Natural killer cell treated with Interleukin-12 subunit alpha and Interleukin-12 subunit beta and Interleukin-15 and Interleukin-18, amount 100 ng/mL, for 72 hours (primary cell): ENCODE measurements around the gene SLC39A5. TPM values are rescaled to one million over a fixed set of nuclear protein-coding genes. Genes with fewer than 3 reads are reported as not detected.
A peak's percentile ranks its signal among the peaks of the same experiment; 100 is the strongest.
"Not testable (repeated sequence)": the region's sequence is repeated elsewhere in the genome, so short reads cannot be mapped to it uniquely, and the experiment has no call there.

Experiments
- ATAC-seq, 2 donors: fragments of 150-1000 bp; cut with Tn5 transposase in 1 of 2; sonication (Bioruptor Pico), chemical (Tn5 transposase) in 1 of 2; 2 replicates each; pipeline ENCODE4 v1.10.0; 2021
- DNase-seq: peaks from one replicate; pipeline ENCODE4 v3.0.0; 2022; ENCODE audit warnings: low spot score
- H3K27ac Mint-ChIP-seq, 2 donors: 1 replicate in 1 of 2; 2 replicates in 1 of 2; pipeline ENCODE4 v1.8.0; 2022; ENCODE audit warnings: mixed read lengths in 2 of 2, mild to moderate bottlenecking in 1 of 2, moderate library complexity in 1 of 2
- H3K27me3 Mint-ChIP-seq, 2 donors: 1 replicate in 1 of 2; 2 replicates in 1 of 2; pipeline ENCODE4 v1.8.0; 2022; ENCODE audit warnings: mixed read lengths in 2 of 2
- H3K36me3 Mint-ChIP-seq: one replicate; pipeline ENCODE4 v1.8.0; 2022; ENCODE audit warnings: mixed read lengths
- H3K4me1 Mint-ChIP-seq, 2 donors: 1 replicate in 1 of 2; 2 replicates in 1 of 2; pipeline ENCODE4 v1.8.0; 2022; ENCODE audit warnings: low read depth in 2 of 2, mixed read lengths in 2 of 2, mild to moderate bottlenecking in 1 of 2
- H3K4me3 Mint-ChIP-seq: one replicate; pipeline ENCODE4 v1.8.0; 2022; ENCODE audit warnings: mixed read lengths
- H3K9me3 Mint-ChIP-seq: 2 replicates; pipeline ENCODE4 v1.8.0; 2022; ENCODE audit warnings: mixed read lengths
- total RNA-seq, 2 donors: library from RNA; stranded (reverse); gene quantifications; one replicate each; pipeline ENCODE4 v1.2.3, GENCODE V29; 2022

The SLC39A5 gene
- total RNA-seq, 2 donors from 2014 or later = 0.50 to 1.4 TPM

DNA sequence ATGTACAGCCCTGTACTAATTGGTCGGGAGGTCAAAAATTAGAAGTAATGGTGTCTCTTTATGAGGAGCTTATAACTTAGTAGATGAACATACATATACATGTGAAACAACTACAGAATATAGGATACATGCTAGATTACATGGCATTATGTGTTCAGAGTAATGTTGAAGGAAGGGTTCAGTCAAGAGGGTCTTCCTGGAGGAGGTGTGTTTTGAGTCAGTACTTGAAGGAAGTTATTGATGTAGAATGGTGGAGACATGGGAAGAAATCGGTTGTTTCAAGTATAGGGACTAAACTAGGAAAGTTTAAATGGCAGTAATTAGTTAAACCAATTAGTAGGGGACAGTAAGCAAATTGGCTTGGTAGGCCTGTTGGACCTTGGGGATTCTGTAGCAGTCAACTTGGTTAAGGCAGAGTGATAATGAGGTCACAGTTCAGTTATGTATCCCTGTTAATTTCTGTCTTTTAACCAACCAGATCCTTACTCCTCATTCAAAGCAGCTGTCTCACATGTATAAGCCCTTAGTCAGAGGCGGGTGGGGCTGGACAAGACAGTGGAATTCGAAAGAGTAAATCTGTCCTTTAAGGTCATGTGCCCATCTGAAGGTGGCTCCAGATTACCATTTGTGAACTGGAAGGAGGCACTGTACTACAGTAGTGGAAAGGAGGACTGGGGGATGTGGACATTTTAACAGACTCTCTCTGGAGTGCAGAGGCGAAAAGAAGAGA, 31.8 kb downstream of the SLC39A5 start:
- no peak overlapping the region for H3K4me3 Mint-ChIP-seq
- H3K9me3 Mint-ChIP-seq = no peaks in the 10 kb centered on the region
- H3K27ac Mint-ChIP-seq = no peak overlapping the region
- no peak for ATAC-seq
- H3K4me1 Mint-ChIP-seq = peaks cover 13 to 17% of the 10 kb centered on the region in 2 donors
- no peak for DNase-seq
- H3K27me3 Mint-ChIP-seq = no peaks in the 10 kb centered on the region
- no peaks in the 10 kb centered on the region for H3K36me3 Mint-ChIP-seq

DNA sequence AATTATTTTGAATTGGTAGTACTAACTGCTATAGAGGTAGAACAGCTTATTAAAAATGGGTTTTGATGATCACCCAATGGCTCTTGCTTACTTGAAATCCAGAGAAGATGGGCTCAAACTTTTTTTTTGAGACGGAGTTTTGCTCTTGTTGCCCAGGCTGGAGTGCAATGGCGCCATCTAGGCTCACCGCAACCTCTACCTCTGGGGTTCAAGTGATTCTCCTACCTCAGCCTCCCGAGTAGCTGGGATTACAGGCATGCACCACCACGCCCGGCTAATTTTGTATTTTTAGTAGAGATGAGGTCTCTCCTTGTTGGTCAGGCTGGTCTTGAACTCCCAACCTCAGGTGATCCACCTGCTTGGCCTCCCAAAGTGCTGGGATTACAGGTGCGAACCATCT, 33.1 kb downstream of the SLC39A5 start:
- H3K4me1 Mint-ChIP-seq = peaks cover 23 to 24% of the 10 kb centered on the region in 2 donors
- H3K9me3 Mint-ChIP-seq, H3K4me3 Mint-ChIP-seq, H3K36me3 Mint-ChIP-seq, H3K27ac Mint-ChIP-seq, H3K27me3 Mint-ChIP-seq, DNase-seq, ATAC-seq: not testable (repeated sequence)

DNA sequence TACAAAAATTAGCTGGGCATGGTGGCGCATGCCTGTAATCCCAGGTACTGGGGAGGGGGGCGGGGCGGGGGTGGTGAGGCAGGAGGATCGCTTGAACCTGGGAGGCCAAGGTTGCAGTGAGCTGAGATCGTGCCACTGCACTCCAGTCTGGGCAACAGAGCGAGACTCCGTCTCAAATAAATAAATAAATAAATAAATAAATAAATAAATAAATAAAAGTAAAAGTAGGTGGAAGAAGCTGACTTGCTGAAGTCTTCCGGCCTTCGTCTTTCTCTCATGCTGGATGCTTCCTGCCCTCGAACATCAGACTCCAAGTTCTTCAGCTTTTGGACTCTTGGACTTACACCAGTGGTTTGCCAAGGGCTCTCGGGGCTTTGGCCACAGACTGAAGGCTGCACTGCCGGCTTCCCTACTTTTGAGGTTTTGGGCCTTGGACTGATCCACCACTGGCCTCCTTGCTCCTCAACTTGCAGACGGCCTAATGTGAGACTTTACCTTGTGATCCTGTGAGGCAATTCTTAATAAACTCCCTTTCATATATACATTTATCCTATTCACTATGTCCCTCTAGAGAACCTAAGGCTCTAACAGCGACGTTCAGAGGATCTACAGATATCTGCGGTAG, 36.3 kb downstream of the SLC39A5 start:
- not testable (repeated sequence) for ATAC-seq, H3K27me3 Mint-ChIP-seq, H3K36me3 Mint-ChIP-seq, DNase-seq, H3K9me3 Mint-ChIP-seq
- peak overlapping the region; percentile 80 to 91 for H3K27ac Mint-ChIP-seq
- H3K4me1 Mint-ChIP-seq = peaks cover 18 to 19% of the 10 kb centered on the region in 2 donors
- H3K4me3 Mint-ChIP-seq = peak overlapping the region; percentile 95

DNA sequence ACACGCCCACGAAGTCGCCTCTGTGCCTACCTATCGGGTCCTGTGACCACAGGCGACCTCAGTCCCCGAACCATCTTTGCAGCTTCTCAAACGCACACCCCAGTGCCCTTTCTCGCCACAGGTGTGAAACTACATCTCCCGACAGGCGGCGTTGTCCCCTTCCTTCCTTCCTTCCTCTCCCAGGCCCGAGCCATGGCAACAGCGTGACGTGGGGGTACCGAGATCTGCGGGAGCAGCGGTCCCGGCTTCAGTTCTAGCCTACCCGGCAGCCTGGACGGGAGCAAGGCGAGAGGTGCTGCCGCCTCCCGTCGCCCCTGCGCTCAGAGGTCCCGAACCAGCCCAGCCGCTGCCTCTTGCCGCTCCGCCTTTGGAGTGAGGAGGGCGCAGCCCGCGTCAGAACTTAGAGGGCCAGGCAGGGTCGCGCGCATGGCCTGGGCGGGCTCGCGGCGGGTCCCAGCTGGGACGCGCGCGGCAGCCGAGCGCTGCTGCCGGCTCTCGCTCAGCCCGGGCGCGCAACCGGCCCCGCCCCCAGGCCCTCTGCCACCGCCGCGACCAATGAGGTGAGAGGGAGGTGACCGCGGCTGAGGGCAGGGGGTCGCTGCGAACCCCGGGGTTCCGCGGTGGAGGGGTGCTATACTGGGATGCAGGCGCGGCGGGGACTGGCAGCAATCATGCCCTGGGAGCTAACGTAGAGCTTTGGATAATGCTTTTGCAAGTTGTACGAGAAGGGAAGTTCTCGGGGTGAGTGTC, 37.0 kb downstream of the SLC39A5 start, which contains the start of gene COQ10A:
COQ10A (plus strand) TSS at position 250 of the 750 bp plus-strand sequence; CDS start at position 427, 177 bp downstream.
- no peaks in the 10 kb centered on the region for H3K36me3 Mint-ChIP-seq
- H3K27me3 Mint-ChIP-seq = no peaks in the 10 kb centered on the region
- no peaks in the 10 kb centered on the region for H3K9me3 Mint-ChIP-seq
- peak within 1 kb of the TSS; percentile 95 for H3K4me3 Mint-ChIP-seq
- H3K27ac Mint-ChIP-seq = peak within 1 kb of the TSS; percentile 80 to 91
- peaks cover 18 to 19% of the 10 kb centered on the region in 2 donors for H3K4me1 Mint-ChIP-seq
- ATAC-seq (peak; percentile 97 to 98), DNase-seq (peak; percentile 91)

DNA sequence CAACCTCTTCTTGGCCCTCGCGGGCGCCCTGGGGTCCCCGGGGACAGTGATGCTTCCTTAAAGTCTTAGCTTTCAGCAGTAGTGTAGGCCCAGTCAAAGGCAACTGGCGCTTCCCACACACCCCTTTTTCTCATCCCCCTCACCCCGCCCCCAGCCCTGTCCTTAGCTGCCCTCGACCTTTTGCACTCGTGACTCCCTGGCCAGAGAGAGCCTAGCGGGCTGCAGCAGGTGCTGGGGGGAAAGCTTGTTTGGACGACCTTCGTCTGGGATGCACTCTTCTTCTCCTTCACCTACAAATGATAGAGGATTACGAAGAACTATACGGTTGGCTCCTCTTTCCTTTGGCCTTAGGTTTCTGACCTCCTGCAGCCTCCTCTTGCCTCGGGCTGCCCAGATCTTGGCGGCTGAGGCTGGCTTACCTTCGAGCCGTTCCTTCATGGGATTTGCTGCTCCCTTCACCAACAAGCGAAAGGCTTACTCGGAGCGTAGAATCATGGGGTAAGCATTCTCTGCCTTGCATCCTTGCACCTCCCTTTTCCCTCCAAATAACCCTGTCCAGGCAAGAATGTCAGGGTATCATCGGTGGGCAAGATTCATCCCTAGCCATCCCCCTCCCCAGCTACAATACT, 37.7 kb downstream of the SLC39A5 start:
- H3K36me3 Mint-ChIP-seq = no peaks in the 10 kb centered on the region
- DNase-seq (no peak), ATAC-seq (no peak)
- H3K4me3 Mint-ChIP-seq = peak overlapping the region; percentile 95
- peak overlapping the region; percentile 80 to 91 for H3K27ac Mint-ChIP-seq
- peaks cover 18 to 19% of the 10 kb centered on the region in 2 donors for H3K4me1 Mint-ChIP-seq
- no peaks in the 10 kb centered on the region for H3K9me3 Mint-ChIP-seq
- no peaks in the 10 kb centered on the region for H3K27me3 Mint-ChIP-seq

DNA sequence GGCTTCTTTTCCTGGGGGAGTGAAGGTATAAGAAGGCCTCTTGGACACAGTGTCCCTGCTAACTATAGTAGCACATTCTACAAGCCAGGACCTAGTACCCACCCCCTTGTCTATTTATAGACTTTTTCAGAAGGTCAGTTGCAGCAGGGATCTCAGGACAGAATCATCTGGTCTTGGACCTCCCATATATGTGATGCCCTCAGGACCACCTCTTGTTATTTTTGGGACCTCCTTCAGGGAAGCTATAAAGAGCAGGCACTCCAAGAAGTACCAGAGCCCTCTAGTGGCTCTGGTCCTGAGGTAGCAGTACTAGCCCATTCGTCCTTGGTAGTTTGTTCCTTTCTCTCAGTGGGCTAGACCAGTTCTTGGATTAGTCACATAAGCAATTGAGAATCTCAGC, 41.2 kb downstream of the SLC39A5 start:
- H3K27ac Mint-ChIP-seq = no peak overlapping the region
- DNase-seq (no peak), ATAC-seq (no peak)
- no peak overlapping the region for H3K4me3 Mint-ChIP-seq
- H3K4me1 Mint-ChIP-seq = peaks cover 18 to 19% of the 10 kb centered on the region in 2 donors
- H3K36me3 Mint-ChIP-seq = peaks cover 19% of the 10 kb centered on the region
- no peaks in the 10 kb centered on the region for H3K27me3 Mint-ChIP-seq
- no peaks in the 10 kb centered on the region for H3K9me3 Mint-ChIP-seq

DNA sequence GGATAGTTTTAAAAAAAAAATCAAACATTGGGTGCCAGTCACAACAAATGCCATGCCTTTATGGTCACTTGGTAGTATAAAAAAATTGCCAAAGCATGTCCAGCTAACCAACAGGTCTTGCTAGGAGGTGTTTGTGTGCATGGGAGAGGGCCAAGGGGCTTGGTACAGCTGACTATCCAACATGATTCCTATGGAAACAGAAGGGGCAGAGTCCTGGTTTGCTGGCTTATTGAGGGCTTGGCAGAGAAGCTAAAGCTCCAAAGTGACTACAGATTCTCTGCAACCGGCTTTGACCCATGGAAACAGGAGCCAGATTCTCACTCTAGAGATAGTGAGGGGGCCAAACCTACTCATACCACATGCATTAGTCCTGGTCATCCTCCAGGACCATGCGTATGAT, 42.6 kb downstream of the SLC39A5 start:
- not testable (repeated sequence) for H3K4me1 Mint-ChIP-seq, ATAC-seq, H3K27ac Mint-ChIP-seq, H3K9me3 Mint-ChIP-seq, H3K27me3 Mint-ChIP-seq, H3K4me3 Mint-ChIP-seq, DNase-seq
- peaks cover 21% of the 10 kb centered on the region for H3K36me3 Mint-ChIP-seq

DNA sequence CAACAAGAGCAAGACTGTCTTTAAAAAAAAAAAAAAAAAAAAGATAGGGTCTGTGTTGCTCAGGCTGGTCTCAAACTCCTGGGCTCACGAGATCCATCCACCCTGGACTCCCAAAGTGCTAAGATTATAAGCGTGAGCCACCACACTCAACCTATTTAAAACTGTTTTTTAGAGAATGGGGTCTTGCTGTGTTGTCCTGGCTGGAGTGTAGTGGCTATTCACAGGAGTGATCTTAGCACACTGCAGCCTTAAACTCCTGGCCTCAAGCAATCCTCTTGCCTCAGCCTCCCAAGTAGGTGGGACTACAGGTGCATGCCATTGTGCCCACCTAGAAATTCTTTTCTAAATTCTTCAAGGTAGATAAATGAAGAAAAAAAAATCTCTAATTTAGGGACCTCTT, 44.4 kb downstream of the SLC39A5 start:
- Mint-ChIP-seq H3K9me3 (no peaks in the 10 kb centered on the region), H3K36me3 (peaks cover 21% of the 10 kb centered on the region), H3K27ac (no peak overlapping the region), H3K4me3 (no peak overlapping the region), H3K4me1 (no peaks in the 10 kb centered on the region), H3K27me3 (no peaks in the 10 kb centered on the region)
- DNase-seq (no peak), ATAC-seq (no peak)

DNA sequence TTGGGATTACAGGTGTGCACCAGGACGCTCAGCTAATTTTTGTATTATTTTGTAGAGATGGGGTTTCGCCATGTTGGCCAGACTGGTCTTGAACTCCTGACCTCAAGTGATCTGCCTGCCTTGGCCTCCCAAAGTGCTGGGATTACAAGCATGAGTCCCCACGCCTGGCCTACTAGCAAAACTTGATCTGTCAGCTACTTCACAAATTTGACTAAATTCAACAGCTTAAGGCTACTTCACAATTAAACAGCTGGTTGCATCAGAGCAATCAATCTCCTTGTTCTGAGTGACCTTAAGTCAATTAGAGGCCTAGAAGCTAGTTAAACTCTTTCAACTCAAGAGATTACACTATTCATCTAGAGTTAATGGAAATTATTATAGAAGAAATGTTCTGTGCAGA, 49.1 kb downstream of the SLC39A5 start:
- H3K4me3 Mint-ChIP-seq = no peak overlapping the region
- no peaks in the 10 kb centered on the region for H3K4me1 Mint-ChIP-seq
- peaks cover 32% of the 10 kb centered on the region for H3K36me3 Mint-ChIP-seq
- ATAC-seq (no peak), DNase-seq (no peak)
- no peaks in the 10 kb centered on the region for H3K9me3 Mint-ChIP-seq
- no peak overlapping the region for H3K27ac Mint-ChIP-seq
- no peaks in the 10 kb centered on the region for H3K27me3 Mint-ChIP-seq

DNA sequence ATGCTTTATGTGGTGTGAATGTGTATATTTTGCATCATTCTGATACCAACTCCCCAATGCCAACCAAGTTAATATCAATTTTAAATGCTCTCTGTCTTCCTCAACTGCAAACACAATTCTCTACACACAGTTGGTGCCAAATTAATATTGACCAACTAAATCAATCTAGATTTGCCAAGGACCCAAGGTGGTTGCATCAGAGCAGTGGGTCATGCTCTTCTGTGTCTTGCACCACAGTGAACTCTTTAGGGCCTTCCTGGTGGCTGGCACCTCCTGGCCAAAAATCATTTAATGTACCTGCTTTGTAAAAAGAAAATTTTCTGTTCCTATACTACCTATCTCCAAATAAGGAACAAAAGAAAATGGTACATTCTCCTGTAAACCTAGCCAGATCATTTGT, 51.0 kb downstream of the SLC39A5 start:
- Mint-ChIP-seq H3K4me3 (no peak overlapping the region), H3K27me3 (no peaks in the 10 kb centered on the region), H3K4me1 (peaks cover 0 to 3% of the 10 kb centered on the region in 2 donors), H3K27ac (peak overlapping the region in 1 of 2 donors; percentile 65), H3K36me3 (peaks cover 29% of the 10 kb centered on the region), H3K9me3 (no peaks in the 10 kb centered on the region)
- DNase-seq = no peak
- no peak for ATAC-seq

DNA sequence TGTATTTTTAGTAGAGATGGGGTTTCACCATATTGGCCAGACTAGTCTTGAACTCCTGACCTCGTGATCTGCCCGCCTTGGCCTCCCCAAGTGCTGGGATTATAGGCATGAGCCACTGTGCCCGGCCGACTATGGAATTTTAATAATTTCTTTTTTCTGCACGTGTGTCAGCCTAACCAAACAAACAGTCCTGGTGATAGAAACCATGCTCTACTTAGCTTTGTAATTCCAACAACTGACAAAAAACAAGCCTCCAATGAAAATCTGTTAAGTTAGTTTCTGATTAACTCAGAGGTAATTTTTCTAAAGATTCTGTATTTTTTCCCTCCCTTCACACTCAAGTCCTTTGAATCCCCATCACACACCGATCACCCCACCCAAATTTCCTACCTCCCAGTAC, 52.2 kb downstream of the SLC39A5 start:
- Mint-ChIP-seq H3K27ac (no peak overlapping the region), H3K4me1 (peaks cover 6 to 7% of the 10 kb centered on the region in 2 donors), H3K9me3 (no peaks in the 10 kb centered on the region), H3K4me3 (no peak overlapping the region), H3K27me3 (no peaks in the 10 kb centered on the region), H3K36me3 (peaks cover 32% of the 10 kb centered on the region)
- DNase-seq = no peak
- no peak for ATAC-seq

DNA sequence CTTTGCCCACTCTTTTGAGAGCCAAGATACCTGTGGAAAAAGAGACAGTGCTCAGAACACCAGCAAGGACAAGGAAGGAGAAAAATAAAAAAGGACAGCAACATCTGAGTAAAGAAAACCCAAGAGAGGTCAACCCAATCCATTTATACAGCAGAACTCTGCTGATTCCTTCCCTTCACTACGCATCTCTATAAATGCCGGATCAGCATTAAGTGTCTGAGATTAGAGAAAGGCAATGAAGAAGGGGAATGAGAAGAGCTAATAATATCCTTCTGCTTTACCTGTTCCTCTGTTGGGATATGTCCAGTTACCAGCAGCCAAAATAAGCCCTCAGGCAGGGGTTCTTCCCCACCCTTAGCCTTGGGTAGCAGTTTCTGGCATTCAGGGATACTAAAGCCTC, 52.7 kb downstream of the SLC39A5 start:
- Mint-ChIP-seq H3K4me1 (peaks cover 6 to 7% of the 10 kb centered on the region in 2 donors), H3K27me3 (no peaks in the 10 kb centered on the region), H3K9me3 (no peaks in the 10 kb centered on the region), H3K27ac (no peak overlapping the region), H3K36me3 (peaks cover 32% of the 10 kb centered on the region), H3K4me3 (no peak overlapping the region)
- DNase-seq (no peak), ATAC-seq (no peak)

DNA sequence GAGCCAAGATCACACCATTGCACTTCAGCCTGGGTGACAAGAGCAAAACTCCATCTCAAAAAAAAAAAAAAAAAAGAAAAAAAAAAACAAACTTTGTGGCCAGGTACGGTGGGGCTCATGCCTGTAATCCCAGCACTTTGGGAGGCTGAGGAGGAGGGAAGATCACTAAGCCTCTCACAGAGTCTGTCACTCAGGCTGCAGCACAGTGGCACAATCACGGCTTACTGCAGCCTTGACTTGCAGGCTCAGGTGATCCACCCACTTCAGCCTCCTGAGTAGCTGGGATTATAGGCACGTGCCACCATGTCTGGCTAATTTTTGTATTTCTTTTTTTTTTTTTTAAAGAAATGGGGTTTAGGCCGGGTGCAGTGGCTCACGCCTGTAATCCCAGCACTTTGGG, 54.4 kb downstream of the SLC39A5 start:
- H3K27me3 Mint-ChIP-seq, DNase-seq, H3K4me3 Mint-ChIP-seq, H3K27ac Mint-ChIP-seq, ATAC-seq, H3K4me1 Mint-ChIP-seq, H3K9me3 Mint-ChIP-seq: not testable (repeated sequence)
- peaks cover 32% of the 10 kb centered on the region for H3K36me3 Mint-ChIP-seq
